Stimulated activated CD8-positive, alpha-beta memory T cell treated with anti-CD3 and anti-CD28 coated beads, Interleukin-2, amount 100 ng/mL, for 1 hour (primary cell): Measurements from ENCODE around the gene MYO5A.
A peak's percentile ranks its signal among the peaks of the same experiment; 100 is the strongest.

ENCODE experiments used
- DNase-seq, 2 donors: peaks; one replicate each; pipeline ENCODE4 v3.0.0-alpha.2; 2020; ENCODE audit warnings: low read depth in 2 of 2

MYO5A gene

DNA sequence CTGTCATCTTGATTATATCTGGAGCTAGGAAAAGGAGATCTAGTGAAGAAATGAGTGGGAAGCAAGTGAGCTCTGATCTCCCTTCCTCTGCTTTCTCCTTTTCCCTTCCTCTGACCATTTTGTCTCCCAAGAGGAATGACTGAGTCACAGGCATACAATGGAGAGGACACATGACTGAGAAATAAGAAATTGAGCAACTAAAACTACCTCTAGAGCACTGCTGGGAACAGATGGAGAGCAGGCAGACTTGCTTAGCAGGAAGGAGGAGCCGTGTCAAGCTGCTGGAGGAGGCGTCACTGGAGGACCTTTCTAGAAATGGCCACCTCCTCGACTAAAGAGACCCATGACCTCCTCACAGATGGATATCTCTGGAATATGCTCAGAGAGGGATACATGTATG, 166.2 kb downstream of the MYO5A start:
- DNase-seq, result no peak

DNA sequence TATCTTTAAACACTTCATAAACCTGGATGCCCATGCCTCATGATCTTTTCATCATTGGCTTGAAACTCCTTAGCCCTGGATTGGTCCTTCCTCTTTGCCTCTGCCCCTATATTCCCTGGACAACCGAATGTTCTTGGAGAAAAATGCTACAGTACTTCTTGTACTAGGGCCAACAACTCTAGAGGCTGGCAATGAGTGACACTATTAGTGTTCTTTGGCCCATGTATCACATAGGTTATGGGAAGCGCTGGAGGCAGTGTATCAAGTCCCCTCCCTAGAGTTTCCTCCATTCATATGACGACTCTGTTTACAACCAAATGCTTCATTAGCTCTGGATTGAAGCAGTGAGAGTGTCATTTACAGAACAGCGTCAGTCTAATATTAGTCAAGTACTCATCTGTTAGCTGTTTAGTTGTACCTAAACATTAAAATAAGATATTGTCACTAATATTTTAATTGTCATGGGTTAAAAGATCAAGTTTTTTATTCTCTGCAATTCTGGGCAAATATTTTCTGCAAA, 166.6 kb downstream of the MYO5A start:
- no peak for DNase-seq

DNA sequence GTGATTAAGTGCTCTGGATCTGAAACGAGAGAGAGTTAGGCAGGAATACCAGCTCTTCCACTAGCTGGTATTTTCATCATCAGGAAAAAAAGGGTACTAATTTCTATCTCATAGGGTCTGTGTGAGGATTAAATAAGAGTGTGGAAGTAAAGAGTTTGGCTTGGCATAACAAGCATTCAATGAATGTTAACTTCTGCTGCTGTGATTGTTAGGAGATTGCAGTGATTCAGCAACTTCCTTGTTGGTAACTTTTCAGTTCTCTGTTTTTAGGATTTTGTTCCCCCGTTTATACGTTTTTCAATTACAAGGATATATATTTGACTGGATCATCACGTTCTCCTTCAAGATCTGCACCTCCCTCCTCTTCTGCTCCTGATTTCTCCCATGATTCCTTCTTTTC, 167.2 kb downstream of the MYO5A start:
- DNase-seq, result no peak

DNA sequence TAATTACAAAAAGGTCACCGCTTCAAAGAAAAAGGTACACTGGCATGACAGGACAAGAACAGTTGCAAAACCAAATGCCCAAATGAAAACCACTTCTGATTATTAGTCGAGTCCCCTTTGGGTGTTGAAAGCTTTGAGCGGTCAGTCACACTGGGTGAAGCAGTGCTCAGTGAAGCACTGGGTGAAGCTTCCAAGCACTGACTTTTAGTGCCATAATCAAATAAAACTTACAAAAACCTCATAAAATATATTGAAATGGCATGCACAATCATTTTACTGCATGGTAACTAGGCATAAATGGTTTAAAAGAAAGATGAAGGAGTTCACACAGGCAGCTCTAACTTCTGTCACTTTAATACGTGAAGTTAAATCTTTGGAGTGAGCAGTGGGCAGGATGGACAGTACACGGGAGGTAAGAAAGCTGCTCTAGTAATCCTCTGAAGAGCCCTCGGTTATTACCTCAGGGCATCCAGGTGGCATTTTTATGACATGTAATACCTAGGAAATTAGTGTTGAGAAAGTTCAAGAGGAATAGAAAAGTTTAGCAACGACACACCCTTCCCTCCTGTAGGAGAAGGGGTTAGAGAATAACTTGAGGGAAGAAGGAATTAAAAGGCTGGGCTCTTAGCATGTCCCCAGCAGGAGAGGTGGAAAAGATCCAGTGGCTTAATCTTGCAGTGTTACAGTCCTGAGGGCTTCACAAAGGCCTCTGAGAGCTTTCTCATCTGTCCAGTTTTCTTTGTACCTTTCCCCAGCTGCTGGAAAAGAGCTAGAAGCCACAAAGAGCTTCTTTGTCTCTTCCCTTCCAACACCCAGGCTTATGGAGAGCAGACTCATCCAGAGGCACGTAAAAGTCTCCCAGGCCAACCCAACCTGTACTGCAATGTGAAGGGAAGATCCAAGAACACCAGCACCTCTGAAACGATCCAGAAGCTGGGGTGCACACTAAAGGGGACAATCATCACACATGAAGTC, 168.2 kb downstream of the MYO5A start:
- no peak for DNase-seq

- no peak for DNase-seq
Observed at GRCh38 chr15:52359722-52360121, 169.0 kb downstream of the MYO5A start.

DNA sequence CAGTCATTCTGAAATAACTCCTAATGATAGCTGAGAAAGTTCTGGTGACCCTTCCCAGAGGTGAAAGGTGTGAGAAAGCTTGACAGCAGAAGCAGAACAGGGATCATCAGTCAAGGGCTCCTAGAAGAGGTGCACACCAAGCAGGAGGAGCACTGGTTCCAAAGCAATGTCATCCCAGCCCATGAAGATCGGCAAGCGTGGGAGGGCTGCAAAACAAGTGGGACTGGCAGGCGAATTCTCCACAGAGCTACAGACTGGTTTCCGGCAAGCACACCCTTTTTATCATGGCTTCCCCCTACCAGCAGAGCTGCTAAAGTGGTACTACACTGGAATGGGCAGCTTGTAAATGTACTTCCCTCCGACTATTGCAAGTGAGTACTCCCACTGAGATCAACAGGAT, 170.7 kb downstream of the MYO5A start:
- no peak for DNase-seq

DNA sequence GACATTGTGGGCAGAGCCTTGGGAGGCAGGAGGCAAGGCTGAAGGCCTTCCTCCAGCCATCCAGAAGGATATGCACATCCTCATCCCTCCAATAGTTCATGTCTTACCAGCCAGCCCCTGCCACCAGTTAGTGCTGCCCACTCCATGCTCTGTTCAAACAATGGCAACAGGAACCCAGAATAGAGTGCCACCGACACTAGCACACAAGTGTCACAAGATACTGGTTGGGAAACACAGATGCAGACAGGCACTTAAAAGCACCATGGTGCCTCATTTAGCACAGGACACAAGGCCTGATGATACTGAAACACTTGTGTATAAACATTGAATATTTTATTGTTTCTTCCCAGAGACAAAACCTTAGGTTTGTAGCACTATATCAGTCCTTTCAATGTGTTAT, 176.6 kb downstream of the MYO5A start:
- DNase-seq, result no peak

- no peak for DNase-seq
Observed at GRCh38 chr15:52351206-52351908, 177.3 kb downstream of the MYO5A start.

GRCh38 chr15:52350423-52350822, 178.3 kb downstream of the MYO5A start:
- DNase-seq, result no peak

DNA sequence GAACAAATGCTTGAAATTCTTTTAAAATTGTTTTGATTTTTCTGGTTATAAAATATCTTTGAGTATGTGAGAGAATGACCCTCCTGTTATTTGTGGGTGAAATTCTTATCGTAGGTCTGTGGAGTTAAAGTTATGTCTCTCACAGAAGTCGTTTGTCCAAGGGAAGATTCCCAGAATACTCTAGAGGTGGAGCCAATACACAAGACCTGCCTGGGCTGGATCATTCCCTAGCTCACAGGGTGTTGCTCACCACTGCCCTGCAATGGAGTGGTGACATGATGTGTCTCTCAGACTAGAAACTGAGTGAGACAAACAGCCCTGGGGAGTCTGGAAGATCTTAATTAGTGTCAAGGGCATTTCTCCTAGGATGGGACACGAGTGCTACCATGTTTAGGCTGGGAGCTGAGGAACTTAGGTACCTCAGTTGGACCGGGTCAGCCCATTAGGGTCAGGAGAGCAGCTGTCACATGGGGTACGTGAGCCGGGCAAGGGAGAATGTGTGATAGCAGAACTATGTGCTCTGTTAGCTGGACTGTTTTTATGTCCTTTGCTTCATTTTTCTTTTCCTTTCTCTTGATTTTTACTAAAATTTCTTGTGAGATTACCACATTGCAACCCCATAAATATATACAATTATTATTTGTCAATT, 179.5 kb downstream of the MYO5A start:
- no peak for DNase-seq

DNA sequence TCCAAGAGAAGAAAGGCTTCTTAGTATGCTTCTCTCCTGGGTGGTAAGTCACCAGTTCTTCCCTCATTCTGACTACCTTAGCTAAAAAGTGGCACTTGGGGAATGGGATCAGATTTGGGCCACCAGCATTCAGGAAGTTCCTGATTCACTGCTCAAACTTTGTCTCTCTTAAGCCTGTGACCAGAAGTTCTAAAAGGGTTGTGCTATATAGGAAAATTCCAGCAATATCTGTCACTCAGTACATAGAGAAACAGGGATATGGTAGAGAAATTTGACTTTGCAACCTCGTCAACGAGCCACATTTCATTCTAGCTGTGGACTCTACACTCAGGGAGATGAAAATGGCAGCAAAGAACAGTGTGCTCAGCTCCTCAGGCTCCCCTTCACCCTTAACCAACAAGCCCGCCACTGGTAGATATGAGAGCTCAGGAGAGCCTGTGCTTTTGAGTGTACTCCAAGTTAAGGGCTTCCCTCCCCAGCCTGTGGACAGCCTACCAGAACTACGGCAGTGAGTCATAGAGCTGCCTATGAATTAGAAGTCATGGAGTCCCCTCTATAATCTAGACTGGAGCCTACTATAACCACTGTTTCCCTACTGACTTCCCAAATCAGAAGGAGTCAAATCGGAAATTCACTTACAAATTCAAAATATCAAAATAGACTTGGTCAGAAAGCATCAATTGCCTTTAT, 180.5 kb downstream of the MYO5A start:
- no peak for DNase-seq

DNA sequence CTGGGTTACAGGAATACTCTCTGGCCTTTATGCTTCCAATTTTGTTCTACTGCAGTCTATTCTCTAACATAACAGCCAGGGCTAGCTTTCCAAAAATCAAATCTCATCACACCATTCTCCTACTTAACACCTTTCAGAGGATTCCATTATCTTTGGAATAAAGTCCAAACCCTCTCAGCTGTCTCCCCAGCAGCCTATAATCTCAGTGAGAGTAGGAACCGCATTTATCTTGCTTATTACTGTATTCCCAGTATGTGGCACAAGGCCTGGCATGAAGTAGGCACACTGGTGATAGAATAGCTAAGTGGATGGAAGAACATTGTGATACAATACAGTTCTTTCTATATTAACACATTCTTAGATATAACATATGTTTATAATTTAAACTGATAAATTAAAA, 184.1 kb downstream of the MYO5A start:
- DNase-seq, result no peak

GRCh38 chr15:52343831-52344230, 184.8 kb downstream of the MYO5A start:
- DNase-seq, result no peak

- no peak for DNase-seq
Observed at GRCh38 chr15:52340093-52340492, 188.6 kb downstream of the MYO5A start.

GRCh38 chr15:52338891-52339290, 189.8 kb downstream of the MYO5A start:
- no peak for DNase-seq

GRCh38 chr15:52338058-52338457, 190.6 kb downstream of the MYO5A start:
- DNase-seq, result no peak

GRCh38 chr15:52337198-52337853, 191.4 kb downstream of the MYO5A start:
- DNase-seq, result no peak

- DNase-seq, result no peak
Observed at GRCh38 chr15:52336529-52336928, 192.2 kb downstream of the MYO5A start.

DNA sequence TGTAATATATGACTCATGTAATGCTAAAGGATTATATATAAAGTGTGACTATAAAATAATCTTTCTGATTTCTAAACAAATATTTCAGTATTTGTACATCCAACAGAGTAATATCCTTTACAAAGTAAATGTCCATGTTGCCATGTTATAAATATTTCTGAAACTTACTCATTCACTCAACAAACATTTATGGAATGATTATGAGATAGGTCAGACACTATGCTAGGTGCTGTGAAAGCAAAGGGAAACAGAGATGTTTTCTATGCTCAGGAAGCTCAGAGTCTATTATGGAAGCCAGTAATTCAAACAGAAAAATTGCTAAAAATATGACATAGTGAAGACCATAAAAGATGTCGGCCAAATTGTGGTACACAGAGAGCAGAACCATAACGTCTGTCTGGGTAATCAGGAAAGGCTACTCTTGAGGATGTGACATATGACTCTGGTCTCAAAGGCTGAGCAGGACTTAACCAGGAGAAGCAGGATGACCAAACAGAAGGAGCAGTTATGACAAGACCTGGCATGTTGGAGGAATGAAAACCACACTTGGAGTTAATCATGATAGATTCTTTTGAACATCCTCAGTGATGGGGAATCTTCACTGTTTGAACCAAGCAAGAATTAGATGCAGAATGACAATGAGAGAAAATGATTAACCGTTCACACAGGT, 194.1 kb downstream of the MYO5A start:
- no peak for DNase-seq

DNA sequence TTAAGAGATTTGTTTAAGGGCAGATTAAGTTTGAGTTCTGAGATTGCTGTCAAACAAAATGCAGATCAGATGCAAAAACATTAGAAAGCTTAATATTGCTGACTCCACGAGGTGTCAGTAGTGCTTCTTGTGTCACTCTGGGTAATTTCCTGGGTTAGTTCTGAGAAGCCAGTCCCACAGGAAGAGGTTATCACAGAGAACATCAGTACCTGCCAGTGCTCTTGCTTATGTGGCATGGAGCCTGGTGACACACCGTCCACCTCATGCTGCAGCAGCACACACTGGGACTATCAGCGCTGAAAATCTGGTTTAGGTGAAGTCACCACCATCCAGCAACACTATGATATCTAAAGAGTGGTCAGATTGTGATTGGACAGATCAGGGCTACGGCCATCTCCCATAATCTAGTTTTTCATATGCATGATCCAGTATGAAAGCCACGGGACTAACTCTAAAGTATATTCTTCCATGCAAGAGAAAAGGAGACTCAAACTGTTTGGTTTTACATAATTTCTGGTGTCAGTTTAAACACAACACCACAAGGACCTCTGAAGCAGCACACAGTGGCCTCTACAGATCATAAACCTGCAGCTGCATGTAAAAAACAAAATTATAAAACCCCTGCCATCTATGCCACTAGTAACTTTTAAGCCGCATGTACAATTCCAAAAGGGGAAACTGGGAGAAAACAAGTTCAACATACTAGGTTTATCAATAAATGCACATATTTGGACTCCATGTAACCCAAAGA, 197.0 kb downstream of the MYO5A start:
- DNase-seq, result peak; percentile 7 to 21
